HFFc6 (cell line): ENCODE measurements around the gene CYP4V2. TPM values are rescaled to one million over a fixed set of nuclear protein-coding genes. Genes with fewer than 3 reads are reported as not detected.

ENCODE experiments used
- DNase-seq: peaks from one replicate; pipeline ENCODE4 v3.0.0-alpha.2; 2018
- H3K27ac Mint-ChIP-seq: 2 replicates; pipeline ENCODE4 v1.8.0; 2020; ENCODE audit warnings: mild to moderate bottlenecking, mixed read lengths
- H3K27me3 Mint-ChIP-seq: 2 replicates; pipeline ENCODE4 v1.8.0; 2021; ENCODE audit warnings: mild to moderate bottlenecking, moderate library complexity, mixed read lengths; ENCODE audit not compliant: insufficient read depth
- H3K36me3 Mint-ChIP-seq: 2 replicates; pipeline ENCODE4 v1.8.0; 2021; ENCODE audit warnings: low read depth, mixed read lengths
- H3K4me1 Mint-ChIP-seq: 2 replicates; pipeline ENCODE4 v1.8.0; 2020; ENCODE audit warnings: low read depth, mixed read lengths
- H3K4me3 Mint-ChIP-seq: 2 replicates; pipeline ENCODE4 v1.8.0; 2020; ENCODE audit warnings: mild to moderate bottlenecking, moderate library complexity, mixed read lengths
- H3K9me3 Mint-ChIP-seq: 2 replicates; pipeline ENCODE4 v1.8.0; 2020; ENCODE audit warnings: mild to moderate bottlenecking, mixed read lengths
- CTCF ChIP-seq: fragments of 200-600 bp; sonication (generic); IDR thresholded peaks from 2 replicates; pipeline ENCODE4 v1.5.0; 2021; ENCODE audit warnings: antibody characterized with exemption, mild to moderate bottlenecking
- total RNA-seq, 6 experiments: library from RNA; stranded (reverse); fragmentation: NEBNext Ultra II Directional; extraction: Animal tissue kit (Norgen Biotek cat#: 25700); gene quantifications; 2 replicates in 1 of 6; 3 replicates in 5 of 6; pipeline ENCODE4 v1.2.3, GENCODE V29; 2021

CYP4V2 gene
- total RNA-seq, 6 experiments from 2014 or later: 4.8 to 8.4 (median 6.1) TPM

GRCh38 chr4:186204103-186204559, 12.8 kb downstream of the CYP4V2 start:
- Mint-ChIP-seq H3K4me3 (peak overlapping the region; percentile 47; the same call in 1 of the 2 replicates), H3K4me1 (no peaks in the 10 kb centered on the region), H3K36me3 (peaks cover 7% of the 10 kb centered on the region), H3K27me3 (no peaks in the 10 kb centered on the region; the same call in 1 of the 2 replicates), H3K27ac (no peak overlapping the region), H3K9me3 (no peaks in the 10 kb centered on the region; the same call in 1 of the 2 replicates)
- no peak for DNase-seq
- no peak for TF ChIP-seq CTCF

GRCh38 chr4:186204686-186205085, 13.3 kb downstream of the CYP4V2 start:
- no peak for TF ChIP-seq CTCF
- peak overlapping the region; percentile 47; the same call in 1 of the 2 replicates for H3K4me3 Mint-ChIP-seq
- no peak overlapping the region for H3K27ac Mint-ChIP-seq
- no peaks in the 10 kb centered on the region; the same call in 1 of the 2 replicates for H3K27me3 Mint-ChIP-seq
- H3K4me1 Mint-ChIP-seq: no peaks in the 10 kb centered on the region
- no peak for DNase-seq
- peaks cover 7% of the 10 kb centered on the region for H3K36me3 Mint-ChIP-seq
- peaks cover 4% of the 10 kb centered on the region; the same call in 1 of the 2 replicates for H3K9me3 Mint-ChIP-seq

GRCh38 chr4:186205156-186205555, 13.8 kb downstream of the CYP4V2 start:
- no peak overlapping the region for H3K27ac Mint-ChIP-seq
- peaks cover 4% of the 10 kb centered on the region; the same call in 1 of the 2 replicates for H3K9me3 Mint-ChIP-seq
- no peak for TF ChIP-seq CTCF
- DNase-seq: no peak
- peaks cover 7% of the 10 kb centered on the region for H3K36me3 Mint-ChIP-seq
- H3K4me3 Mint-ChIP-seq: no peak overlapping the region
- no peaks in the 10 kb centered on the region for H3K4me1 Mint-ChIP-seq
- no peaks in the 10 kb centered on the region; the same call in 1 of the 2 replicates for H3K27me3 Mint-ChIP-seq

- H3K4me1 Mint-ChIP-seq: no peaks in the 10 kb centered on the region
- no peaks in the 10 kb centered on the region for H3K9me3 Mint-ChIP-seq
- no peak for TF ChIP-seq CTCF
- H3K36me3 Mint-ChIP-seq: no peaks in the 10 kb centered on the region
- H3K4me3 Mint-ChIP-seq: no peak overlapping the region
- H3K27ac Mint-ChIP-seq: no peak overlapping the region
- no peaks in the 10 kb centered on the region; the same call in 1 of the 2 replicates for H3K27me3 Mint-ChIP-seq
- no peak for DNase-seq
Measured at GRCh38 chr4:186216465-186217024, 25.2 kb downstream of the CYP4V2 start.

- H3K27ac Mint-ChIP-seq: no peak overlapping the region
Measured at GRCh38 chr4:186217733-186218293, 26.4 kb downstream of the CYP4V2 start.

More at GRCh38 chr4:186217733-186218293, 26.4 kb downstream of the CYP4V2 start:
- Mint-ChIP-seq H3K4me1 (no peaks in the 10 kb centered on the region), H3K9me3 (no peaks in the 10 kb centered on the region), H3K36me3 (no peaks in the 10 kb centered on the region), H3K4me3 (no peak overlapping the region), H3K27me3 (no peaks in the 10 kb centered on the region; the same call in 1 of the 2 replicates)
- TF ChIP-seq CTCF: no peak
- no peak for DNase-seq
